GM12872 (cell line): ENCODE measurements around the gene IL1RL1.

Experiments used
- CTCF ChIP-seq: IDR thresholded peaks from 3 replicates; pipeline ENCODE4 v1.5.1; 2011; ENCODE audit warnings: low read depth, mild to moderate bottlenecking, low read length, moderate library complexity; ENCODE audit not compliant: insufficient read depth

IL1RL1 gene

GRCh38 chr2:102337481-102338386, 26.4 kb downstream of the IL1RL1 start:
- TF ChIP-seq CTCF: no peak

- TF ChIP-seq CTCF: no peak
Measured at GRCh38 chr2:102340778-102341177, 29.4 kb downstream of the IL1RL1 start.

GRCh38 chr2:102342888-102343287, 31.5 kb downstream of the IL1RL1 start:
- no peak for TF ChIP-seq CTCF

GRCh38 chr2:102344397-102344796, 33.0 kb downstream of the IL1RL1 start:
- TF ChIP-seq CTCF: no peak

- TF ChIP-seq CTCF: no peak
Measured at GRCh38 chr2:102345329-102345920, 34.1 kb downstream of the IL1RL1 start.

GRCh38 chr2:102346381-102347130, 35.2 kb downstream of the IL1RL1 start:
- TF ChIP-seq CTCF: no peak

- TF ChIP-seq CTCF: no peak
Measured at GRCh38 chr2:102350137-102350793, 38.9 kb downstream of the IL1RL1 start.
